Measurements from ENCODE around the gene TRPC3. TPM values are rescaled to one million over a fixed set of nuclear protein-coding genes. Genes with fewer than 3 reads are reported as not detected.

TRPC3 gene
- total RNA-seq, 1 donor from 2014 or later: 2.1 TPM

DNA sequence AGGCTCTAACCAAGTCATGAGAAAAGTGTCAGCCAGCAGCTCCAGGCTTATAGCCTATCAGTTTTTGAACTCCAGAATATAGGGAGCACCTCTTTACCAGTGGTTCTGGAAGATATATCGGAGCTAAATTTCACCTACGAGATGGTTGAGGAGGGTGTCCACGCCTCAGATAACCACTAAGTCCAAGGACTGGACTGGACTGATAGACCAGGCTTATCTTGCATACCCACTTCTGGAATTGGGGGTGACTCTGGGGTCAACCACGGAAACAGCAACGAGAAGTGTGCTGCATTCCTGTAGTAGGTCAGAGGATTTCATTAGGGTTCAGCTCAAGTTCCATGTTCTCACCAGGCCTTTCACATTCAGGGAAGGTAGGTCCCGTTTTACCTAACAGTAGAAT is 38.6 kb upstream of the TRPC3 start:
- Histone ChIP-seq H3K27ac (no peak overlapping the region), H3K4me1 (no peaks in the 10 kb centered on the region), H3K4me3 (no peak overlapping the region), H3K9me3 (no peaks in the 10 kb centered on the region), H3K36me3 (no peaks in the 10 kb centered on the region), H3K27me3 (no peaks in the 10 kb centered on the region)
- TF ChIP-seq, protein P1, sequence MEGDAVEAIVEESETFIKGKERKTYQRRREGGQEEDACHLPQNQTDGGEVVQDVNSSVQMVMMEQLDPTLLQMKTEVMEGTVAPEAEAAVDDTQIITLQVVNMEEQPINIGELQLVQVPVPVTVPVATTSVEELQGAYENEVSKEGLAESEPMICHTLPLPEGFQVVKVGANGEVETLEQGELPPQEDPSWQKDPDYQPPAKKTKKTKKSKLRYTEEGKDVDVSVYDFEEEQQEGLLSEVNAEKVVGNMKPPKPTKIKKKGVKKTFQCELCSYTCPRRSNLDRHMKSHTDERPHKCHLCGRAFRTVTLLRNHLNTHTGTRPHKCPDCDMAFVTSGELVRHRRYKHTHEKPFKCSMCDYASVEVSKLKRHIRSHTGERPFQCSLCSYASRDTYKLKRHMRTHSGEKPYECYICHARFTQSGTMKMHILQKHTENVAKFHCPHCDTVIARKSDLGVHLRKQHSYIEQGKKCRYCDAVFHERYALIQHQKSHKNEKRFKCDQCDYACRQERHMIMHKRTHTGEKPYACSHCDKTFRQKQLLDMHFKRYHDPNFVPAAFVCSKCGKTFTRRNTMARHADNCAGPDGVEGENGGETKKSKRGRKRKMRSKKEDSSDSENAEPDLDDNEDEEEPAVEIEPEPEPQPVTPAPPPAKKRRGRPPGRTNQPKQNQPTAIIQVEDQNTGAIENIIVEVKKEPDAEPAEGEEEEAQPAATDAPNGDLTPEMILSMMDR (IDR thresholded peaks at IDR 0.05): no peak
- intact Hi-C loops (cut with DNase I): no loop called here
- no peak for DNase-seq
- ATAC-seq: no peak

DNA sequence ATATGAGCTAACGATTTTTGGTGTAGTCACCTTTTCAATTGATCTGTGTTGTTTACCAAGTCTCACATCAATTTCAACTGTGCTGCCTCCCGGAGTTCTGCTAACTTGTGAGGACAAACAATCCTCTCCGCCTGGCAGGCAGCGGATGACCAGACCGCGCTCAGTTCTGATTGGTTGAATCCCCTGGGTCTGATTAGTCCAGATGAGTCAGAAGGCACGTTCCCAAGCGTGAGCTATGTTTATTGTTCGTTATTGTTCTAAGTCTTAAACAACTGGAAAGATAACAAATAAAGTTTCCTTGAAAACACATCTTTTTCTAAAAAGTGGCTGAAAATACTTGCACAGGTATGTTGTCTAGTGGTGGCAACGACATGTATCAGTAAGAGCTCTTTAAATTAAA is 37.9 kb upstream of the TRPC3 start:
- no peaks in the 10 kb centered on the region for H3K4me1 ChIP-seq
- no peaks in the 10 kb centered on the region for H3K27me3 ChIP-seq
- TF ChIP-seq, protein P1 (IDR thresholded peaks at IDR 0.05): no peak
- DNase-seq: no peak
- intact Hi-C loops (cut with DNase I): no loop called here
- no peak for ATAC-seq
- H3K27ac ChIP-seq: no peak overlapping the region
- no peaks in the 10 kb centered on the region for H3K36me3 ChIP-seq
- H3K9me3 ChIP-seq: no peaks in the 10 kb centered on the region
- H3K4me3 ChIP-seq: no peak overlapping the region

DNA sequence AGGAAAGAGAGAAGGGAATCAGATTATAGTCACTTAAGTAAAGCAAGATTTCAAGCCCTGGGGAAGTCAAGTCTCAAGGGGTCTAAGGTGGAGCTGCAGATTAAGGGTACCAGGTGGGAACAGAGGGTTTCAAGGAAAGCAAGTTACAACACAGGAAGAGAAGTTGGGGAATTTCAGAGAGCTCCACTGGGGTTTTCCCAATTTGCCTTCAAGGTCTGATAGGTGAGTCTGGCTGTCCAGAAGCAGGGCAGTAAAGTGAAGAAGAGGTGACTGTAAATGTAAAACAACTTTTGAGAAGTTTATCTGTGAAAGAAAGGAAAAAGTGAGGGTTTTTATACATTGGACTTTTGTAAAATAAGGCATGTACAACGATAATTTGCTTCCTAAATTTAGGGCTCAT is 37.1 kb upstream of the TRPC3 start:
- no peak for ATAC-seq
- no peaks in the 10 kb centered on the region for H3K36me3 ChIP-seq
- no peak overlapping the region for H3K27ac ChIP-seq
- H3K4me3 ChIP-seq: no peak overlapping the region
- H3K9me3 ChIP-seq: no peaks in the 10 kb centered on the region
- no peaks in the 10 kb centered on the region for H3K27me3 ChIP-seq
- H3K4me1 ChIP-seq: no peaks in the 10 kb centered on the region
- no peak for DNase-seq
- TF ChIP-seq, protein P1 (IDR thresholded peaks at IDR 0.05): no peak
- intact Hi-C loops (cut with DNase I): no loop called here

DNA sequence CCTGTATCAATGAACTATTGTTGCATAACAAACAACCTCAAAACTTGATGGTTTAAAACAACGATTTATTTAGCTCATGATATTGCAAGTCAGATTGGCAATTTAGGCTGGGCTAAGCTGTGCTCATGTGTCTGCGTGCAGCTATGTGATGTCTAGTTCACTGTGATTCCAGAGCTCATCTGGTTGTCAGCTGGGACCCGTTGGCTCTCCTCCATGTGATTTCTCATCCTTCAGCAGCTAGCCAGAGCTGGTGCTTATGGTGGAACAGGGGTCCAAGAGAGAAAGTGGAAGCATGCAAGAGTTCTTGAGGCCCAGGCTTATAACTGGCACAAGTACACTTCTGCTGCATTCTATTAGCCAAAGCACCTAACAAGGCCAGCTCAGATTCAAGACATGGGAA is 28.8 kb upstream of the TRPC3 start:
- peaks cover 3% of the 10 kb centered on the region for H3K4me1 ChIP-seq
- TF ChIP-seq, protein P1 (IDR thresholded peaks at IDR 0.05): no peak
- H3K9me3 ChIP-seq: no peaks in the 10 kb centered on the region
- ATAC-seq (no peak), DNase-seq (no peak)
- H3K4me3 ChIP-seq: no peak overlapping the region
- H3K27me3 ChIP-seq: no peaks in the 10 kb centered on the region
- H3K27ac ChIP-seq: no peak overlapping the region
- intact Hi-C loops (cut with DNase I): no loop called here
- H3K36me3 ChIP-seq: no peaks in the 10 kb centered on the region

DNA sequence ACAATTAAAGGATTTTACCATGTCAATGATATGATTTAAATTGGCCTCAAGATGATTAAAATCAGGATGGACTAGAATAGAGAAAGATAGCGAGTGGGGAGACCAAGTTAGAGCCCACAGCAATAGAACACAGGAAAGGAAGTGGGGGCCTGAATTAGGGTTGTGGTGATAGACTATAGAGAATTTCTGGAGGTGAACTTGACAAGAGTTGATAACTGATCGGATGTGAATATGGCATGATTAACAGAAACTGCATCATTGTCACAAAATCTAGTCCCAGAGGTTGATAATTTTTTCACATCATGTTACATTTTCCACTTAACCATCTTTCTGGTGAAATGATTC is 26.3 kb upstream of the TRPC3 start:
- H3K27me3 ChIP-seq: no peaks in the 10 kb centered on the region
- ATAC-seq (no peak), DNase-seq (no peak)
- intact Hi-C loops (cut with DNase I): no loop called here
- no peak overlapping the region for H3K27ac ChIP-seq
- no peaks in the 10 kb centered on the region for H3K36me3 ChIP-seq
- TF ChIP-seq, protein P1 (IDR thresholded peaks at IDR 0.05): no peak
- peaks cover 3% of the 10 kb centered on the region for H3K4me1 ChIP-seq
- H3K4me3 ChIP-seq: no peak overlapping the region
- H3K9me3 ChIP-seq: no peaks in the 10 kb centered on the region

Measured in upper lobe of right lung (tissue), 1 donor.